ENCODE data around the gene FREM1. TPM values are rescaled to one million over a fixed set of nuclear protein-coding genes. Genes with fewer than 3 reads are reported as not detected.

The FREM1 gene
- total and polyA plus RNA-seq, 2 of the 4 experiments (the other 2 are of a cell fraction): under 0.01 TPM; not detected in 1

GRCh38 chr9:14790628-14791027, 119.6 kb downstream of the FREM1 start:
- H3K27me3 ChIP-seq (ENCODE audit: control insufficient read depth, insufficient read depth, low read length): no peaks in the 10 kb centered on the region
- H3K14ac ChIP-seq (replicated peaks; ENCODE audit: low read depth, low read length): no peak overlapping the region
- no peak overlapping the region for H4K5ac ChIP-seq (ENCODE audit: low read depth, low read length)
- H3K79me1 ChIP-seq (ENCODE audit: low read depth in 1 of 2, low read length in 2 of 2): no peaks in the 10 kb centered on the region
- WGBS, 2 experiments (ENCODE audit: extremely low coverage in 2 of 2, insufficient read length in 1 of 2): 74% methylated on average over 3 of the region's 4 CpGs; no CpG with 5 or more reads in 1 of the 2 experiments
- H3K4me1 ChIP-seq (ENCODE audit: control insufficient read depth, insufficient read depth, low read length): no peaks in the 10 kb centered on the region
- ChIA-PET CTCF (no interaction called here), POLR2A (ENCODE audit: unreplicated experiment) (no interaction called here)
- no peaks in the 10 kb centered on the region for H4K20me1 ChIP-seq (ENCODE audit: insufficient read depth, low read length)
- H2BK5ac ChIP-seq (ENCODE audit: low read depth, low read length, poor library complexity, severe bottlenecking): no peak overlapping the region
- H3K36me3 ChIP-seq (ENCODE audit: control insufficient read depth, insufficient read depth, low read length): no peaks in the 10 kb centered on the region
- no peak overlapping the region for H4K91ac ChIP-seq (ENCODE audit: insufficient read depth, low read depth, low read length)
- TF ChIP-seq MXI1 (IDR thresholded peaks at IDR 0.05; ENCODE audit: borderline replicate concordance, low read depth, low read length): no peak
- H2AK9ac ChIP-seq (replicated peaks; ENCODE audit: low read depth, low read length, poor library complexity): no peak overlapping the region
- dilution Hi-C loops (cut with HindIII; ENCODE audit: low sequenced_read_pairs, unreplicated experiment) (no loop called here), intact Hi-C loops (cut with micrococcal nuclease) (no loop called here), in situ Hi-C loops (cut with MboI; ENCODE audit: low sequenced_read_pairs) (no loop called here)
- no peak overlapping the region for H3K4ac ChIP-seq (ENCODE audit: low read depth, low read length)
- H3K56ac ChIP-seq (ENCODE audit: extremely low read depth, insufficient read depth, low read length): no peak overlapping the region
- DNase-seq: no peak
- no peak overlapping the region for H2AFZ ChIP-seq (replicated peaks; ENCODE audit: low read length, poor library complexity)
- H2AK5ac ChIP-seq (ENCODE audit: low read depth, low read length): no peak overlapping the region
- H3K9ac ChIP-seq (ENCODE audit: low read depth, low read length): no peak overlapping the region
- no peaks in the 10 kb centered on the region for H3K9me1 ChIP-seq (ENCODE audit: insufficient read depth, low read length)
- H2BK120ac ChIP-seq (ENCODE audit: low read depth, low read length): no peak overlapping the region
- no peak overlapping the region for H3K4me2 ChIP-seq (ENCODE audit: low read depth, low read length)
- no peak overlapping the region for H3K23ac ChIP-seq (ENCODE audit: low read depth, low read length)
- no peak overlapping the region for H2BK15ac ChIP-seq (ENCODE audit: low read depth, low read length)
- no peak overlapping the region for H4K8ac ChIP-seq (ENCODE audit: low read depth in 2 of 2, low read length in 2 of 2)
- no peak overlapping the region for H3K27ac ChIP-seq (ENCODE audit: insufficient read depth, low read length)
- no peaks in the 10 kb centered on the region for H3K9me3 ChIP-seq (ENCODE audit: control insufficient read depth, insufficient read depth, low read length)
- no peak overlapping the region for H2BK20ac ChIP-seq (ENCODE audit: low read depth, low read length)
- no peak overlapping the region for H3K18ac ChIP-seq (ENCODE audit: low read depth, low read length)
- no TSS peak for BruUV-seq (replicated peaks)
- ATAC-seq (ENCODE audit: low read depth): no peak
- H3K4me3 ChIP-seq (ENCODE audit: insufficient read depth, low read depth, low read length): no peak overlapping the region

All from IMR-90 (cell line).